GM20000 (cell line): Measurements from ENCODE around the gene UBE2E1.

Source experiments
- DNase-seq: peaks from one replicate; pipeline ENCODE4 v3.0.0; 2012; ENCODE audit warnings: low spot score
- TF ChIP-seq, protein P1 (sequence below): IDR thresholded peaks from 2 replicates; pipeline ENCODE4 v1.5.1; 2012; ENCODE audit warnings: mild to moderate bottlenecking, control low read depth; ENCODE audit errors: extremely low read depth, missing control alignments

The UBE2E1 gene

DNA sequence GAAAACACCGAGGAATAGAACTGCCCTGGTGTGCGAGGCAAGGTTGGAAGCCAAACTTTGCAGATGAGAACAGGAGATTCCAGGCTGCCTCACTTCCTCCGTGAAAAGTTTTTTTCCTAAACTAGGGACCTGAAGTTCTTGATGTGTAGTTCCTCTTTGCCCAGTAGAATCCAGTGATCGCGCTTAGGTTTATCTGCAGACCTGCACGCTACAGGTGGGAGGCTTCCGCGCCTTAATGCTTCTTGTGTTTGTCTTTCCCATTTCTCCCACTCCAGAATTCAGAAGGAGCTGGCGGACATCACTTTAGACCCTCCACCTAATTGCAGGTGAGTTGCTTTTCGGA lies 5.4 kb downstream of the UBE2E1 start:
- TF ChIP-seq, protein P1, sequence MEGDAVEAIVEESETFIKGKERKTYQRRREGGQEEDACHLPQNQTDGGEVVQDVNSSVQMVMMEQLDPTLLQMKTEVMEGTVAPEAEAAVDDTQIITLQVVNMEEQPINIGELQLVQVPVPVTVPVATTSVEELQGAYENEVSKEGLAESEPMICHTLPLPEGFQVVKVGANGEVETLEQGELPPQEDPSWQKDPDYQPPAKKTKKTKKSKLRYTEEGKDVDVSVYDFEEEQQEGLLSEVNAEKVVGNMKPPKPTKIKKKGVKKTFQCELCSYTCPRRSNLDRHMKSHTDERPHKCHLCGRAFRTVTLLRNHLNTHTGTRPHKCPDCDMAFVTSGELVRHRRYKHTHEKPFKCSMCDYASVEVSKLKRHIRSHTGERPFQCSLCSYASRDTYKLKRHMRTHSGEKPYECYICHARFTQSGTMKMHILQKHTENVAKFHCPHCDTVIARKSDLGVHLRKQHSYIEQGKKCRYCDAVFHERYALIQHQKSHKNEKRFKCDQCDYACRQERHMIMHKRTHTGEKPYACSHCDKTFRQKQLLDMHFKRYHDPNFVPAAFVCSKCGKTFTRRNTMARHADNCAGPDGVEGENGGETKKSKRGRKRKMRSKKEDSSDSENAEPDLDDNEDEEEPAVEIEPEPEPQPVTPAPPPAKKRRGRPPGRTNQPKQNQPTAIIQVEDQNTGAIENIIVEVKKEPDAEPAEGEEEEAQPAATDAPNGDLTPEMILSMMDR, result no peak
- DNase-seq, result no peak

DNA sequence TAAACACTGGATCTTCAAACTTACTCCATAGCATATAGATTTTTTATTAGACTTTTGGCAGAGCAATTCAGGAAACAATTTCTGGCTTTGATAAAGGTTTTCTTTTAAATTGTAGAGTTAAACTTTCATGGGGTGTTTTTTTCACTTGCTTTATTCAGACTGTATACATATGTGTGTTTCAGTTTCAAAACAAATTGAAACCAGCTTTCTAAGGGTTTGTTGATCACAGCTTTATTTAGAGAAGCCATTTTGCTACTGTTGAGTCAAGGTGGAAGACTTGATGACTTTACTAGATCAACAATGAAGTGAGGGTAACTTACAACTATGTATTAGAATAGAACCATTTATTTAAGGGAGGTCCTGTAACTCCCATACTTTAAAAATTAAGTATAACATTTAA lies 6.2 kb downstream of the UBE2E1 start:
- DNase-seq, result peak; percentile 76

DNA sequence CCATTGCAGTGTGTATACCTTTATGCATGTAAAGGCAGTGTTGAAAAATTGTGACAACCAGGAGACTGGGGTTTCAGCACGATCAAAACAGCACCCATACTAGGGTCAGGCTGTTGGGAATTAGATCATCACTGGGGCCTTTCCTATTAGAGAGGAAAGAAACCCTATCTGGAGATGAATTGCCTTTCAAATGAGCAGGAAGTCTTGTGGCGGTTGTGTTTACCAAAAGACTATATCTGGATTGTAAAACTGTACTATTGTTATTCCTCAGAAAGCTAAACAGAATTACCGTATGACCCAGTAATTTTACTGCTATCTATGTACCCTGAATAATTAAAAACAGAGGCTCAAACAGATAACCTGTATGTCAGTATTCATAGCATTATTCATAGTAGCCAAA lies 10.1 kb downstream of the UBE2E1 start:
- TF ChIP-seq, protein P1, result no peak
- no peak for DNase-seq

More for the DNA sequence above, 6.2 kb downstream of the UBE2E1 start:
- TF ChIP-seq, protein P1, result no peak

DNA sequence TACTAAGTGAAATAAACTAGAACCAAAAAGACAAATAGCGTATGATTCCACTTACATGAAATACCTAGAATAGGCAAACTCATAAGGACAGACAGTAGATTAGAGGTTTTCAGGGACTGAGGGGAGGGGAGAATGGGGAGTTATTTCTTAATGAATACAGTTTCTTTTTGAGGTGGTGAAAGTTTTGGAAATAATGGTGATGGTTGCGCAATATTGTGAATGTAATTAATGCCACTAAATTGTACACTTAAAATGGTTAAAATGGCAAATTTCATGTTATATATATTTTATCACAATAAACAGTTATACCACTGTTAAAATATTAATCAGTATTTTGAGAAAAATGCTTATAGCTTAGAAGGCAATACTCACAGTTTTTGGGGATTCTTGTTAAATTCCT lies 11.0 kb downstream of the UBE2E1 start:
- TF ChIP-seq, protein P1, result no peak
- no peak for DNase-seq

DNA sequence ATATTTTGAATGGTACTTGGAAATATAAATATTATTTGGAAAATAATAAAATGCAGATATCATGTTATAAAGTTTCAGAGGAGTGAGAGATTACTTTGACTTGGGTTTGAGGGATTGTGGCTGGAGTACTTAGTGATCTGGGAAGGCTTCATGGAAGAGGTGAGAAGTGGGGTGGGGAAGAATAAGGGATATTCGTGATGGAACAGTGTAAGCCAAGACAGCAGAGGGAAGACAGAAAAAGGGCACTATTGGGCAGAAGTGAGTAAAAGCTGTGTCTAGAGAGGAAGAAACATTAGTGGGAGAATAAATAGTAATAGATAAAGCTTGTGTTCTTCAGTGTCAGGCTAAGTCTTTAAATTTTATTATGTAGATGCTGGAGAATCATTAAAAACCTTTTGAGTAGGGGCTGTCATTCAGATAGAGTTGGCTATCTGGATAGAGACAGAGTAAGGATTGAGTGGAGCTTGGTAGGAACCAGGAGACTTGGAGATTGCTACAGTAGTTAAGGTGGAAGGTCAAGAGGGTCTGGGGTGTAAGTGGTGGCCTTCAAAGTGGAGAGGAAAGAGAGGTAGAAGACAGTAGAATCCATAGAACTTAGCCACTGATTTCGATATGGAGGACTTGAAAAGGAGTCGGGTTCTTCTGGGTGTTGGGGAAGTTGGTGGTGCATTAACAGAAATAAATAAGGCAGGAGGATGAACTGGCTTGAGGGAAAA lies 11.9 kb downstream of the UBE2E1 start:
- DNase-seq, result no peak
- TF ChIP-seq, protein P1, result no peak

DNA sequence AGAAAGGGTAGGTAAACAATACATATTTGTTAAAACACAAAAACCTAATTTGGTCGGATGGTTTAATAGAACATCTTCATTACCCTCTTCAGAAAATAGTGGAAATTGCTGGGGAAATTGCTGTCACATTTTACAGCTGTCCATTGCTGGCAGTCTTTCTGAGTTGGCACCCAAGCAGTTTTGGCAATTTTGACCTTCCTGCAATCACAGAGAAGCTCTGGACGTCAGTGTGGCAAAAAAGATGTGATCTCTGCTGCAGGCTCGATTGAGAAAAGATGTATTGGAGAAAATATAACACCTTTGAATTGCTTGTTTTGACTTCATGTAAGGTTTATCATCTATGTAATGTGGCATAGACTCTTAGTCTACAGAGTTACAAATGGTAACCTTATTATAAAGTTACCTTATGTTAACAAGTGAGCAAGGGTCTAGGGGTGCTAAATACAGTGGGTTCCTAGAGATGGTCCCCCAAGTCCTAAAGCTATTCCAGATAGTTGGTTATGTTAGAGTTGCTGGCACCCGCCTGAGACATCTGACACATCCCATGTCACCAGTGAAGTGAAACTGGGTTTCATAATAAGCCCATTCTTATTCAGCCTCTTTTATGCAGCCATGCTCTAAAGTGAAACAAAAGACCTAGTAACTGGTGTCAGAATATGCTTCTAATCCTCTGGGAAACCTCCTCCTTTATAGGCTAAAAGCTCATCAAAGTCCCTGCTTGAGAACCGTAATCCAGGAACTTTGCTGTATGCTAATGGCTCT lies 14.0 kb downstream of the UBE2E1 start:
- TF ChIP-seq, protein P1, result no peak
- DNase-seq, result no peak

DNA sequence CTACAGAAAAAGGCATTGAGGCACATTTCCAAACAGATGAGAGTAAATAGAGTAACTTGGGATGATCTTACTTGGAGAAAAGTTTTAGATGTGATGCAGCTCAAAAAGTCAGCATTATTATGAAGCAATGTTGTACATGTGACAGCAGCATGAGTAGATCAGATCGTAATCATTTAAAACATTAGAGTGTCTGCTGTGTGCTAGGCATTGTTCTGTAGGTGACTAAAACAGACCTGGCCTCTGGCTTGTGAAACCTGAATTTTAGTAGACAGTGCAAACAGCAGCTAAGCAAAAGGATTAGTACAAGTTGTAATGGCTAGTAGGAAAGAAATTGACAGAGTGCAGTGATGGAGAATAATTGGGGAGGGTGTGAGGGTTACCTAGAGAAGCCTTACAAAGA lies 15.1 kb downstream of the UBE2E1 start:
- DNase-seq, result no peak
- TF ChIP-seq, protein P1, result no peak
